Measurements from ENCODE around the gene SNTB2.
A peak's percentile ranks its signal among the peaks of the same experiment; 100 is the strongest.

Gene SNTB2

GRCh38 chr16:69310653-69311532, 123.9 kb downstream of the SNTB2 start, which contains the start of gene VPS4A:
Gene VPS4A, plus strand, starts transcription at chr16:69311350. Its CDS starts 162 bp downstream, at chr16:69311512.
- peaks cover 0 to 9% of the 10 kb centered on the region in 2 donors for H3K4me1 ChIP-seq (ENCODE audit: control insufficient read depth in 1 of 2, insufficient read depth in 2 of 2, low read length in 2 of 2)
- no peaks in the 10 kb centered on the region for H3K27me3 ChIP-seq (ENCODE audit: low read depth, low read length)
- peak within 1 kb of the TSS; percentile 86 to 90 for H3K4me3 ChIP-seq (ENCODE audit: low read depth in 1 of 2, low read length in 2 of 2)
- H3K36me3 ChIP-seq (ENCODE audit: control insufficient read depth in 1 of 2, insufficient read depth in 2 of 2, low read length in 2 of 2) = peaks cover 7% of the 10 kb centered on the region in 2 donors
- peak within 1 kb of the TSS; percentile 82 for H3K27ac ChIP-seq (ENCODE audit: low read length)
- no peaks in the 10 kb centered on the region for H3K9me3 ChIP-seq (ENCODE audit: control insufficient read depth in 1 of 2, low read length in 2 of 2)

- H3K36me3 ChIP-seq (ENCODE audit: control insufficient read depth in 1 of 2, insufficient read depth in 2 of 2, low read length in 2 of 2) = peaks cover 14 to 15% of the 10 kb centered on the region in 2 donors
- no peaks in the 10 kb centered on the region for H3K9me3 ChIP-seq (ENCODE audit: control insufficient read depth in 1 of 2, low read length in 2 of 2)
- H3K4me1 ChIP-seq (ENCODE audit: control insufficient read depth in 1 of 2, insufficient read depth in 2 of 2, low read length in 2 of 2) = peaks cover 0 to 9% of the 10 kb centered on the region in 2 donors
- peak overlapping the region; percentile 51 for H3K27ac ChIP-seq (ENCODE audit: low read length)
- H3K27me3 ChIP-seq (ENCODE audit: low read depth, low read length) = no peaks in the 10 kb centered on the region
- H3K4me3 ChIP-seq (ENCODE audit: low read depth in 1 of 2, low read length in 2 of 2) = peak overlapping the region; percentile 86 to 90
These were observed 124.8 kb downstream of the SNTB2 start for GRCh38 chr16:69311533-69312387.

GRCh38 chr16:69313469-69313868, 126.5 kb downstream of the SNTB2 start:
- H3K27me3 ChIP-seq (ENCODE audit: low read depth, low read length) = no peaks in the 10 kb centered on the region
- no peak overlapping the region for H3K27ac ChIP-seq (ENCODE audit: low read length)
- peaks cover 21 to 27% of the 10 kb centered on the region in 2 donors for H3K36me3 ChIP-seq (ENCODE audit: control insufficient read depth in 1 of 2, insufficient read depth in 2 of 2, low read length in 2 of 2)
- H3K4me3 ChIP-seq (ENCODE audit: low read depth in 1 of 2, low read length in 2 of 2) = no peak overlapping the region
- peaks cover 0 to 9% of the 10 kb centered on the region in 2 donors for H3K4me1 ChIP-seq (ENCODE audit: control insufficient read depth in 1 of 2, insufficient read depth in 2 of 2, low read length in 2 of 2)
- no peaks in the 10 kb centered on the region for H3K9me3 ChIP-seq (ENCODE audit: control insufficient read depth in 1 of 2, low read length in 2 of 2)

DNA sequence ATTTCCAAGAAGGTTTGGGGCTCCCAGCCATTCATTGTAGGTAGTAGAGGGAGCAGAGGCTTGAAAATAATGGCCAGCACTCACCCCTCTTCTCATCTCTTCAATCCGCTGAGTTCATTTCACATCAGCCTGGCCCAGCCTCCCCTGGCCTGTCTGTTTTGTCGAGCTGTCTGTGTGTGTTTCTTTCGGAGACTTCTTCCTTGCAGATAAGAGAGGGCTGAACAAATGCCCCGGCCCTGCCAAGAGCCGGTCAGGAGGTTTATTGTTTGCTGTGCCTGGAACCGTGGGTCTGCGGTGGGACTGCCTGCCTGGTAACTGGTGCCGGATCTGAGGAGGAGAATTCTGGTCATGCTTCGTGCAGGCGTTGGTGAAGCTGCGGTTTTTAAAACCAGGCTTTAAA, 127.6 kb downstream of the SNTB2 start:
- Histone ChIP-seq H3K4me1 (ENCODE audit: control insufficient read depth in 1 of 2, insufficient read depth in 2 of 2, low read length in 2 of 2) (peaks cover 0 to 9% of the 10 kb centered on the region in 2 donors), H3K27ac (ENCODE audit: low read length) (no peak overlapping the region), H3K4me3 (ENCODE audit: low read depth in 1 of 2, low read length in 2 of 2) (no peak overlapping the region), H3K9me3 (ENCODE audit: control insufficient read depth in 1 of 2, low read length in 2 of 2) (no peaks in the 10 kb centered on the region), H3K27me3 (ENCODE audit: low read depth, low read length) (no peaks in the 10 kb centered on the region), H3K36me3 (ENCODE audit: control insufficient read depth in 1 of 2, insufficient read depth in 2 of 2, low read length in 2 of 2) (peaks cover 31 to 38% of the 10 kb centered on the region in 2 donors)

DNA sequence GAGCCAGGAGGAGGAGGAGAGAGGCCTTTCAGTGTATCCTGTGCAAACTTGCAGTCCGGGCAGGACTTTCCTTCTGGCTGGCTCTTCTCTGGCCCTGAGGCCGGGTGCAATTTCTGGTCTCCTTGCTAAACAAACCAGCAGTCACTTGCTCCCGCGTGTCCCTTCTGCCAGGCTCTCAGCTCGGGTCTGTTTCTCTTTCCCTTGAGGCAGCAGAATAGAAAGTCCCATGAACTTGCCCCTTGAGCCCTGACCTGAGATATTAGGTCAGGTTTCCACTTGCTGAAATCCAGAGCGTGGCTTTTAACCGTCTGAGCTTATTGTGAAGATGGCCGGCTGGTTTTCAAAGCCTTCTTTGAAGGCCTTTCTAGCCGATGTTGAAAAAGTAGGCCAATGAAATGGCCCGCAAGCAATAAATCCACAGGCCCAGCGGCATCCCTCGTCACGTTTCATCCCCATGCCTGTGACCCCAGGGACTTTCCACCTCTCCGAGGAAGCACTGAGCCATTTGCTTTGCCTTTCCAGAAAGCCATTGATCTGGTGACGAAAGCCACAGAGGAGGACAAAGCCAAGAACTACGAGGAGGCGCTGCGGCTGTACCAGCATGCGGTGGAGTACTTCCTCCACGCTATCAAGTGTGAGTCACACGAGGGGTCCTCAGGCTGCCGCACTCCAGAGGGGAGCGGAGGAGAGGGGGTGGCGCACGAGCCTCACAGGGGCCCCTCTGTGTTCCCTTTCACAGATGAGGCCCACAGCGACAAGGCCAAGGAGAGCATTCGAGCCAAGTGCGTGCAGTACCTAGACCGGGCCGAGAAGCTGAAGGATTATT, 128.7 kb downstream of the SNTB2 start:
- Histone ChIP-seq H3K27ac (ENCODE audit: low read length) (no peak overlapping the region), H3K36me3 (ENCODE audit: control insufficient read depth in 1 of 2, insufficient read depth in 2 of 2, low read length in 2 of 2) (peaks cover 42 to 50% of the 10 kb centered on the region in 2 donors), H3K4me1 (ENCODE audit: control insufficient read depth in 1 of 2, insufficient read depth in 2 of 2, low read length in 2 of 2) (peaks cover 0 to 9% of the 10 kb centered on the region in 2 donors), H3K4me3 (ENCODE audit: low read depth in 1 of 2, low read length in 2 of 2) (no peak overlapping the region), H3K9me3 (ENCODE audit: control insufficient read depth in 1 of 2, low read length in 2 of 2) (no peaks in the 10 kb centered on the region), H3K27me3 (ENCODE audit: low read depth, low read length) (no peaks in the 10 kb centered on the region)

DNA sequence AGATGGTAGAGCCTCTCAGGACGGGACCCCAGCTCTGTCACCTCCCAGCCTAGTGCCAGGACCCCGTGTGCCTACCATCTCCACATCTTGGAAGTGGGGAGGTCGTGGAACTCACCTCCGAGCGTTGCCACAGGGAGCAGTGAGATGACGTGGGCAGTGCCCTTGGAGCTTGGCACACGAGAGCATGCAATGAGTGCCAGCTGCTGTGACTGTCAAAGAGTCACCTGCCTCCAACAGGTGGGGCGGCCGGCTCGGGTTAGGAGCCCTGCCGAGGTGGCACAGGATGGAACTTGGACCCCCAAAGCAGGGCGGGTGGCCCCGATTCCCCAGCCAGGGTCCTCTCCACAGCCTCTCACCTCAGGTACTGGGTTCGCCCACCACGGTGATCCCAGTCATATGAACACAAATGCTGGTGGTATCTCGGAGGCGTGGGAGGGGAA, 129.7 kb downstream of the SNTB2 start:
- Histone ChIP-seq H3K9me3 (ENCODE audit: control insufficient read depth in 1 of 2, low read length in 2 of 2) (no peaks in the 10 kb centered on the region), H3K4me3 (ENCODE audit: low read depth in 1 of 2, low read length in 2 of 2) (no peak overlapping the region), H3K27me3 (ENCODE audit: low read depth, low read length) (no peaks in the 10 kb centered on the region), H3K36me3 (ENCODE audit: control insufficient read depth in 1 of 2, insufficient read depth in 2 of 2, low read length in 2 of 2) (peaks cover 50 to 59% of the 10 kb centered on the region in 2 donors), H3K4me1 (ENCODE audit: control insufficient read depth in 1 of 2, insufficient read depth in 2 of 2, low read length in 2 of 2) (peaks cover 0 to 9% of the 10 kb centered on the region in 2 donors), H3K27ac (ENCODE audit: low read length) (no peak overlapping the region)

DNA sequence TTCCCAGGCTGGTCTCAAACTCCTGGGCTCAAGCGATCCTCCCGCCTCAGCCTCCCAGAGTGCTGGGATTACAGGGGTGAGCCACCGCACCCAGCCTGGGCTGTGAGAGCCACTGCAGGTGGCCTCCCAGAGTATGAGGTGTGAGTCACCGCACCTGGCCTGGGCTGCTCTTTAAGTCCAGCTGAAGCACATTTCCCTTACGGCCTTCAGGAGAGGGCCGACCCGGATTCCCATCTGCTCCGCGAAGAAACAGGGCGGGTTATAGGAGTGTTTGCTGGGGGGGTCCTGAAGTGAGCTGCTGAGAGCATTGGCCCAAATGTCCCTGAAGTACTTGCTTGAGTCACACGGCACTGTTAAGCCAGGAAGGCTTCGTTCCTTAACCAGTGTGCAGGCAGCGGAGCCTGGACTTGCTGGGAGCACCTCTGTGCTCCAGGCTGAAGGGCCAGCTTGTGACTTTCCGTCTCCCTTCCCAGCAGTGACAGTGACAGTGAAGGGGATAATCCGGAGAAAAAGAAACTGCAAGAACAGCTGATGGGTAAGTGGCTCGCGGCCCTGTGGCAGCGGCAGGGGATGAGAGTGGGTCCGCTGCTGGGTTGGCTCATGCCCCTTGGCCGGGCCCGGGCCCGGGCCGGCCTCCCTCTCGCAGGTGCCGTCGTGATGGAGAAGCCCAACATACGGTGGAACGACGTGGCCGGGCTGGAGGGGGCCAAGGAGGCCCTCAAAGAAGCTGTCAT, 131.4 kb downstream of the SNTB2 start:
- no peak overlapping the region for H3K27ac ChIP-seq (ENCODE audit: low read length)
- H3K4me3 ChIP-seq (ENCODE audit: low read depth in 1 of 2, low read length in 2 of 2) = no peak overlapping the region
- no peaks in the 10 kb centered on the region for H3K4me1 ChIP-seq (ENCODE audit: control insufficient read depth in 1 of 2, insufficient read depth in 2 of 2, low read length in 2 of 2)
- no peaks in the 10 kb centered on the region for H3K27me3 ChIP-seq (ENCODE audit: low read depth, low read length)
- peaks cover 65 to 76% of the 10 kb centered on the region in 2 donors for H3K36me3 ChIP-seq (ENCODE audit: control insufficient read depth in 1 of 2, insufficient read depth in 2 of 2, low read length in 2 of 2)
- H3K9me3 ChIP-seq (ENCODE audit: control insufficient read depth in 1 of 2, low read length in 2 of 2) = no peaks in the 10 kb centered on the region

- Histone ChIP-seq H3K36me3 (ENCODE audit: control insufficient read depth in 1 of 2, insufficient read depth in 2 of 2, low read length in 2 of 2) (peaks cover 67 to 82% of the 10 kb centered on the region in 2 donors), H3K4me1 (ENCODE audit: control insufficient read depth in 1 of 2, insufficient read depth in 2 of 2, low read length in 2 of 2) (peaks cover 0 to 2% of the 10 kb centered on the region in 2 donors), H3K27me3 (ENCODE audit: low read depth, low read length) (no peaks in the 10 kb centered on the region)
These were observed 131.9 kb downstream of the SNTB2 start for GRCh38 chr16:69318911-69319289.

GRCh38 chr16:69319381-69319780, 132.4 kb downstream of the SNTB2 start:
- no peak overlapping the region for H3K27ac ChIP-seq (ENCODE audit: low read length)

More at GRCh38 chr16:69318911-69319289, 131.9 kb downstream of the SNTB2 start:
- Histone ChIP-seq H3K27ac (ENCODE audit: low read length) (no peak overlapping the region), H3K4me3 (ENCODE audit: low read depth in 1 of 2, low read length in 2 of 2) (no peak overlapping the region), H3K9me3 (ENCODE audit: control insufficient read depth in 1 of 2, low read length in 2 of 2) (no peaks in the 10 kb centered on the region)

More at GRCh38 chr16:69319381-69319780, 132.4 kb downstream of the SNTB2 start:
- no peak overlapping the region for H3K4me3 ChIP-seq (ENCODE audit: low read depth in 1 of 2, low read length in 2 of 2)
- no peaks in the 10 kb centered on the region for H3K27me3 ChIP-seq (ENCODE audit: low read depth, low read length)
- peaks cover 0 to 7% of the 10 kb centered on the region in 2 donors for H3K4me1 ChIP-seq (ENCODE audit: control insufficient read depth in 1 of 2, insufficient read depth in 2 of 2, low read length in 2 of 2)
- no peaks in the 10 kb centered on the region for H3K9me3 ChIP-seq (ENCODE audit: control insufficient read depth in 1 of 2, low read length in 2 of 2)
- H3K36me3 ChIP-seq (ENCODE audit: control insufficient read depth in 1 of 2, insufficient read depth in 2 of 2, low read length in 2 of 2) = peaks cover 67 to 86% of the 10 kb centered on the region in 2 donors
